MV-4-11 (cell line): ENCODE results near the gene AMPD2.
"Not testable (repeated sequence)": the region's sequence is repeated elsewhere in the genome, so short reads cannot be mapped to it uniquely, and the experiment has no call there.

Source experiments
- DNase-seq: peaks from one replicate; lab custom pipeline; 2025; lab: John Stamatoyannopoulos, UW

The AMPD2 gene

GRCh38 chr1:109653306-109653705 lies 33.7 kb downstream of the AMPD2 start:
- DNase-seq: no peak

- no peak for DNase-seq
Measured at GRCh38 chr1:109654519-109654918, 34.9 kb downstream of the AMPD2 start.

- peak; percentile 56 for DNase-seq
Measured at GRCh38 chr1:109655615-109656519, 36.2 kb downstream of the AMPD2 start, which contains the start of gene GSTM4. Gene GSTM4, plus strand, starts transcription at chr1:109656099. Its CDS starts 291 bp downstream, at chr1:109656390.

GRCh38 chr1:109657395-109657794 lies 37.8 kb downstream of the AMPD2 start:
- no peak for DNase-seq

- DNase-seq: no peak
Measured at GRCh38 chr1:109657970-109658369, 38.3 kb downstream of the AMPD2 start.

GRCh38 chr1:109658533-109659042 lies 39.0 kb downstream of the AMPD2 start:
- DNase-seq: peak; percentile 27

GRCh38 chr1:109659145-109659544 lies 39.5 kb downstream of the AMPD2 start:
- DNase-seq: no peak

- peak; percentile 65 for DNase-seq
Measured at GRCh38 chr1:109659997-109660690, 40.5 kb downstream of the AMPD2 start.

GRCh38 chr1:109660691-109661026 lies 41.0 kb downstream of the AMPD2 start:
- DNase-seq: peak; percentile 61

- DNase-seq: no peak
Measured at GRCh38 chr1:109661391-109661790, 41.8 kb downstream of the AMPD2 start.

- no peak for DNase-seq
Measured at GRCh38 chr1:109664671-109665070, 45.0 kb downstream of the AMPD2 start.

GRCh38 chr1:109667452-109668122 lies 48.0 kb downstream of the AMPD2 start, which contains the start of gene GSTM2:
Gene GSTM2, plus strand, starts transcription at chr1:109668057. Its CDS starts 59 bp downstream, at chr1:109668116.
- DNase-seq: peak; percentile 23

GRCh38 chr1:109668123-109668775 lies 48.6 kb downstream of the AMPD2 start:
- DNase-seq: no peak

- DNase-seq: peak; percentile 64
Measured at GRCh38 chr1:109669246-109669948, 49.8 kb downstream of the AMPD2 start.

GRCh38 chr1:109669949-109670302 lies 50.3 kb downstream of the AMPD2 start:
- not testable (repeated sequence) for DNase-seq

GRCh38 chr1:109671067-109671466 lies 51.4 kb downstream of the AMPD2 start:
- DNase-seq: no peak

- DNase-seq: not testable (repeated sequence)
Measured at GRCh38 chr1:109673861-109674260, 54.2 kb downstream of the AMPD2 start.

GRCh38 chr1:109676683-109677381 lies 57.2 kb downstream of the AMPD2 start:
- not testable (repeated sequence) for DNase-seq

- no peak for DNase-seq
Measured at GRCh38 chr1:109677459-109677858, 57.8 kb downstream of the AMPD2 start.

GRCh38 chr1:109678637-109679036 lies 59.0 kb downstream of the AMPD2 start:
- not testable (repeated sequence) for DNase-seq
